GM21381 (cell line): ENCODE results near the gene SELENOH.
"Not testable (repeated sequence)": the region's sequence is repeated elsewhere in the genome, so short reads cannot be mapped to it uniquely, and the experiment has no call there.

Experiments
- ATAC-seq: cut with Tn5 transposase; IDR thresholded peaks from one replicate; pipeline ENCODE4 v1.9.1; 2021; ENCODE audit warnings: mild to moderate bottlenecking, moderate library complexity; ENCODE audit not compliant: unreplicated experiment

Gene SELENOH

GRCh38 chr11:57741132-57742086 lies at the start of gene SELENOH:
SELENOH (plus strand) TSS chr11:57741491; CDS start chr11:57741596, 105 bp downstream.
- ATAC-seq: peak; percentile 92

GRCh38 chr11:57698843-57699365 lies 42.4 kb upstream of the SELENOH start:
- ATAC-seq: no peak

- no peak for ATAC-seq
Measured at GRCh38 chr11:57699813-57700212, 41.5 kb upstream of the SELENOH start.

GRCh38 chr11:57700425-57700824 lies 40.9 kb upstream of the SELENOH start:
- ATAC-seq: no peak

- no peak for ATAC-seq
Measured at GRCh38 chr11:57703341-57703740, 38.0 kb upstream of the SELENOH start.

GRCh38 chr11:57704932-57705331 lies 36.4 kb upstream of the SELENOH start:
- ATAC-seq: no peak

DNA sequence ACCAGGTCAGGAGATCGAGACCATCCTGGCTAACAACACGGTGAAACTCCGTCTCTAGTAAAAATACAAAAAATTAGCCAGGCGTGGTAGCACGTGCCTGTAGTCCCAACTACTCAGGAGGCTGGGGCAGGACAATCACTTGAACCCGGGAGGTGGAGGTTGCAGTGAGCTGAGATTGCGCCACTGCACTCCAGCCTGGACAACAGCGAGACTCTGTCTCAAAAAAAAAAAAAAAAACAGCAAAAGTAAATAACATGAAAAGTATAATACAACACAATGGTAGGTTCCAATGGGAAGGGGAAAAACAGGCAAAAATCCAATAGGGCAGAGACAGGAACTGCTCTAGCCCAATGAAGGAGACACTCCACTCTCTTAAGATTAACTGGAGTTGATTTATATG lies 35.9 kb upstream of the SELENOH start:
- not testable (repeated sequence) for ATAC-seq

GRCh38 chr11:57709802-57710367 lies 31.4 kb upstream of the SELENOH start:
- ATAC-seq: no peak

GRCh38 chr11:57711414-57712255 lies 29.7 kb upstream of the SELENOH start, which contains the start of gene MED19:
MED19 (minus strand) TSS chr11:57712215; CDS start chr11:57712179, 36 bp downstream.
- peak; percentile 44 for ATAC-seq

GRCh38 chr11:57712256-57713150 lies 28.8 kb upstream of the SELENOH start, which contains the start of gene TMX2:
TMX2 (plus strand) TSS chr11:57712593; CDS start chr11:57712619, 26 bp downstream.
- ATAC-seq: peak; percentile 90

GRCh38 chr11:57713835-57714234 lies 27.5 kb upstream of the SELENOH start:
- no peak for ATAC-seq

DNA sequence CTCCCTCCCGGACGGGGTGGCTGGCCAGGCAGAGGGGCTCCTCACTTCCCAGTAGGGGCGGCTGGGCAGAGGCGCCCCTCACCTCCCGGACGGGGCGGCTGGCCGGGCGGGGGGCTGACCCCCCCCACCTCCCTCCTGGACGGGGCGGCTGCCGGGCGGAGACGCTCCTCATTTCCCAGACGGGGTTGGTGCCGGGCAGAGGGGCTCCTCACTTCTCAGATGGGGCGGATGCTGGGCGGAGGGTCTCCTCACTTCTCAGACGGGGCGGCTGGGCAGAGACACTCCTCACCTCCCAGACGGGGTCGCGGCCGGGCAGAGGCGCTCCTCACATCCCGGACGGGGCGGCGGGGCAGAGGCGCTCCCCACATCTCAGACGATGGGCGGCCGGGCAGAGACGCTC lies 24.6 kb upstream of the SELENOH start:
- not testable (repeated sequence) for ATAC-seq

DNA sequence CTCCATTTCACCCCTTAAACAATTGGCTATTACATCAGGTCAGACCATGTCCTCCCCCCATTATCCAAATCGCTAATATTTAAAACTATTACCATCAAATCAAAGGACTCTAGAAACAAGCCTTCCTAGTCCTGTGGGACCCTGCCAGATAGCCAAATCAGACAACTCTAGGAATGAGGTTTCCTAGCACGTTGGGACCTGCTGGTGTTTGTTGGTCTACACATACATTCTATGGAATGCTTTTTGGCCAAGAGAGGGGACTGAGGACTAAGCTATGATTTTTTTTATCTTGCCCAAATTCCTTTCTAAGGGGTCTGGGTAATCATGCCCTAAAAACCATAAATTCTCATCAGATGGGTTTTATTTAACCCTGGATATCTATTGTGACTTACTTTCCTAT lies 14.1 kb upstream of the SELENOH start:
- ATAC-seq: no peak

GRCh38 chr11:57728829-57729228 lies 12.5 kb upstream of the SELENOH start:
- no peak for ATAC-seq

DNA sequence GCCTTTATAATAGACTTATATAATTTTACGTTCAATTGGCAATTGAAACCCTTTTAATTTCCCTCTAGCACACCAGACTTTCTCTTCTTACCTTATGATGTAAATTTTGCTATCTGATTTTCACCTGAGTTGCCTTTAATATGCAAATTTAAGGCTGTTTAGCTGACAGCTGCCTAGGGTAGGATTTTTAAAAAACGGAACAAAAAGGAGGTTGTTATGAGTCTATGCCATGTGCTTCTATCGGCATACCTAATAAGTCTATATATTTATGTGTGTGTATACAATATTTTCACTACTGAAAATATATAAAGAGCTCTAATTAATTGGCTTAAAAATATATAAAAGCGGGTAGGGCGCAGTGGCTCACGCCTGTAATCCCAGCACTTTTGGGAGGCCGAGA lies 11.8 kb upstream of the SELENOH start:
- ATAC-seq: no peak

DNA sequence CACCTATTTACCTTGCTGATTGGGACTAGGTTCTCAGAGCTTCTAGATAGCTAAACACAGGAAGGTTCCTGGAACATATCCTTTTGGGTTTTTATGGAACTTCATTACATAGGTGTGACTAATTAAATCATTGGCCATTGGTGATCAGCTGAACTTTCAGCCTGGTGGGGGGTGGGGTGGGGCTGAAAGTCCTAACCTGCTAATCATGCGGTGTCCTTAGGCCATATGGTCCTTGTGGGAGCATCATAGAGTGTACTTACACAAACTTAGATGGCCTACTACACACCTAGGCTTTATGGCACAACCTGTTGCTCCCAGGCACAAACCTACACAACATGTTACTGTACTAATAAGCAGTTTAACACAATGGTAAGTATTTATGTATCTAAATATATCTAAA lies 8.6 kb upstream of the SELENOH start:
- no peak for ATAC-seq

- ATAC-seq: no peak
Measured at GRCh38 chr11:57735619-57736298, 5.5 kb upstream of the SELENOH start.

GRCh38 chr11:57742087-57742452 lies 779 bp downstream of the SELENOH start:
- no peak for ATAC-seq

DNA sequence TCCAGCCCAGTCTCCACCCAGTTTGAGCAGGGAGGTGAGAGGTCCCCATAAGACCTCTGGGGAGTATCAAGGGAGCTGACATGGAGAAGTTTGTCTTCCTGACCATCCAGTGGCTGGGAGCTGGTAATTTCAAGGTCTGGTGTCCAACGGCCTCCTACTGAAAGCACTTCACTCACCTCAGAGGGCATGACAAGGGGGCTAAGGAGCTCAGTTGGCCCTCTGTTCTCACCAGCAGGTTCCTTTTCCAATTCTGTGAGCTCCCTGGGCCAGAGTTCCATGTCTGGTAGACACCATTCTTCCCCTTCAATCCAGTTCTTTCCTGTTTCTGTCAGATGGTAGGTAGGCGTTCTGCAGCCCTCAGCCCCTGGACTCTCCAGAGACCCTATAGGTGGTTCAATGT lies 3.1 kb downstream of the SELENOH start:
- no peak for ATAC-seq
